Globus pallidus (tissue), 1 donor: ENCODE data around the gene LMO3.

Source experiments
- DNase-seq: peaks from one replicate; pipeline ENCODE4 v3.0.0-alpha.2; 2015; ENCODE audit warnings: low spot score

Gene LMO3

DNA sequence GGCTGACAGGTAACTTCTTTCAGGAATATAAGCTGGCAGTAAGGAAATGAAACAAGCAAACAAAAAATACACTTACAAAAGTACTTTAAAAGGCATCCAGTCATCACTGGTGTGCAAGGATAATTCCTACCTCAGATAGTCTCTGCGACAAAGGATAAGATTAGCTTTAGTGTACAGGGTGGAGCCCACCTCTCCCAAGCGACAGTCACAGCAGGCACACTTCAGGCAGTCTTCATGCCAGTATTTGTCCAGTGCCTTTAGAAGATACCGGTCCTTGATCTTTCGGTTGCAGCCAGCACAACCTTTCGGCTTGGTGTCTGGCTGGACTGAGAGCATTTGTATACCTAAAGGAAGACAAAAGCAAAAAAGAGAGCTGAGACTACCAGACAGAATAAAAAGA is 5.4 kb downstream of the LMO3 start:
- DNase-seq: no peak

DNA sequence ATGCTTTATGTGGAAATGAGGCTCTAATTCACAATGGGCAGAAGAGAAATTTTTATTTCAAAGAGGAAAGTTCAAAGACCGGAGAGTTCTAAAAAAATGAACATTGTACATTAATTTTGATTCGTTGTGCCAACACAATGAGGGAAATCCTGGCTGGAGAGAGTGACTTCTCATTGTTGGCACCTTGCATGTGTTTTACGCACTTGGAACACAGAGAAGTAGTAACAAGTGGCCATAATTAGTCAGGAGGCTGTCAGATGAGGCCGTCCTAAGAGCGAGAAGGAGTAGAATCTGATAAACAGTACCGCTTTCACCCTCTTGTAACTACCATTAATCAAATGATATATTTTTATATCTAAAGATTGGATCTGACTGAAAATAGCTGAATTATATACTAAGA is 6.9 kb downstream of the LMO3 start:
- DNase-seq: no peak

DNA sequence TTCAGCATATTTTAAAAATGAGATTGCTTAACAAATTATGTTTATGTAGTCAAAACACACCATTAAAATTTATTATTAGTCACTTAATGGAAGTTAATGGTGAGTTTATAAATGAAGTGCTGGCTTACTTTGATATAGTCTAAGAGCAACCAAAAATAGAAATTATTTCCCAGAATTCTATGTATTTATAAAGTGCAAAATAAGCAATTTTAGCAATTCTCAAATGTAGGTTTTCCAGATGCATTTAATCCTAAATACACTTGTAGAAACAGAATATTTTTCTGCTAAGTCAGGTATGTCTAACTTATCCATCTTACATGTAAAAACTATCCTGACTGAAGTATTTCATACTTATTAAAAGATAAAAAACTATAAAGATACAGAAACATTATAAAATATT is 11.2 kb downstream of the LMO3 start:
- DNase-seq: no peak

DNA sequence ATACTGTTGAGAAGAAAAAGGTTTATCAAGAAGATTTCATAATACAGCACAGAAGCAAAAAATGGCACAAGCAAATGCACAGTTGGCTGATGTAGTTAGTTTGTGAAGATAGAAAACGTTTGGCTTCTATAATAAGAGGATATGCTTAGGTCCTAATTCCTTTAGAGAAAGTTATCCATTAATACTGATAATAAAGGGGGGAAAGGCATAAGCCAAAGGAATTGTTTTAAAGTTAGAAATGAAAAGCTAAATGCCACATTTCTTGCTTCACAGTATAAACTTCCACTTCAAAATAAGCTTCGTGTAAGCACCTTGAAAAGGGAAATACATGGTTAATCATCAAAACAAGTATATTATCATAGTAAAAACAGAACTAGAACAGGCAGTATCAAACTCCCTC is 12.4 kb downstream of the LMO3 start:
- no peak for DNase-seq

DNA sequence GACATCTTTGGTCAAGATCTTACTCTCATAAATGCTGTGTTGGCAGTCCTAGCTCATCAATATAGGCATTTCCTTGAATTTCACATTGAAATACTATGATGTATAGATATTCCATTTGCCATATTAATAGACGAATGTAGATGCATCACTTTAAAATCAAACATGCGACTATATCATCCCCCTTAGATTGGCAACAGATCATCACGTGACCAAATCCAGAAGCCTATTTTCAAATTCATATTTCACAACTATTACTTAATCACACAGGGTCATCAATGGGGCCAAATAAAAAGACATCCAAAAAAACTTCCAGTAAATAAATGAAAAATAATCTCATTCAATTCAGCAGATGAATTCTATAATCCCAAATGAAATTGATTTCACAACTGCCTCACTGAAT is 15.3 kb downstream of the LMO3 start:
- no peak for DNase-seq

DNA sequence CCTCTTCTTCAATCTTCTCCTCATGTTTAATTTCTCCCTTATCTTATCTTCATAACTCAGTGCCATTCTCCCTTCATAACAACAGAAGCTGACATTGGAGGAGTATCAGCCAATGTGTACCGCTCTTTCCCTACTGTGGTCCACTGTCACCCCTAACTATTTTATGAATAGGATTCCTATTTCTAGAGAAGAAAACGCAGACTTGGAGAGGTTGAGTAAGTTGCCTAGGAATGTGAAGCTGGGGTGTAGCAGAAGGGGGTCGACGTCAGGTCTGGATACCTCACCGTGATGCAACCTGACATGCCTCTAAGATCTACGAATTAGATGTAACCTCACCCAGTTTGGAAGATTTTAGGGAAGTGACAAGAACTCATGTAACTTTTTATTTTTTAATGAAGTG is 17.1 kb downstream of the LMO3 start:
- DNase-seq: no peak

DNA sequence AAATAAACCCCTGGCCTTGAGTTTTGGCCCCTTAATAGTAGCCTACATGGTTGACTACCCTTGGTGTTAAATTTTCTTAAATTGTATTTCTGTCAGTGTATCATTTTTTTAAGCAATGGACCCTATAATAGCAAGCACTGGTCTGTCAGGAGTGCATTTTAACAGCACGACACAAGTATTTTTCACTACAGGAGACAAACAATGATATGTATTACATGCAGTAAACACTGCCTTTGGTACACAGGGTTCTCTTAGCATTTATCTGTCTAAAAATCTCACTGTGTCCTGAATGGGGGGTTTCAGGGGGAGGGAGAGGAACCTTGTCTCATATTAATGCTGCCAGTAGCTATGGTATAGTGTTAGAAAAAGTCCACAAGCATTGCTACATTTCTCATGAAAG is 18.4 kb downstream of the LMO3 start:
- no peak for DNase-seq

DNA sequence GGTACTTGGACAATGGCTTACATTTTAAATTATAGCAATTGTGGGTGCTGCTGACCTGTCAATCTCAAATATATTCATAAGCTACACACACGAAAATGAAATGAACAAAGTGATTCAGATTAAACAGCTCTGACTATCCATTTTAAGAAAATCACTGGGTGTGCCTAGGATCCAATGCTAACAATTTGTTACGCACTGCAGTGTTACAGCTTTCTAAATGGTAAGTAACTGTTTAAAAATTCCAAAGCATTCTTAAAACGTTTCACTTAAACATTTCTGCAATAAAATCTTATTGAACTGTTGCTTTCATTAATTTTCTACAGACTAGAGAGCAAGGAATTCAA is 18.9 kb downstream of the LMO3 start:
- DNase-seq: no peak

DNA sequence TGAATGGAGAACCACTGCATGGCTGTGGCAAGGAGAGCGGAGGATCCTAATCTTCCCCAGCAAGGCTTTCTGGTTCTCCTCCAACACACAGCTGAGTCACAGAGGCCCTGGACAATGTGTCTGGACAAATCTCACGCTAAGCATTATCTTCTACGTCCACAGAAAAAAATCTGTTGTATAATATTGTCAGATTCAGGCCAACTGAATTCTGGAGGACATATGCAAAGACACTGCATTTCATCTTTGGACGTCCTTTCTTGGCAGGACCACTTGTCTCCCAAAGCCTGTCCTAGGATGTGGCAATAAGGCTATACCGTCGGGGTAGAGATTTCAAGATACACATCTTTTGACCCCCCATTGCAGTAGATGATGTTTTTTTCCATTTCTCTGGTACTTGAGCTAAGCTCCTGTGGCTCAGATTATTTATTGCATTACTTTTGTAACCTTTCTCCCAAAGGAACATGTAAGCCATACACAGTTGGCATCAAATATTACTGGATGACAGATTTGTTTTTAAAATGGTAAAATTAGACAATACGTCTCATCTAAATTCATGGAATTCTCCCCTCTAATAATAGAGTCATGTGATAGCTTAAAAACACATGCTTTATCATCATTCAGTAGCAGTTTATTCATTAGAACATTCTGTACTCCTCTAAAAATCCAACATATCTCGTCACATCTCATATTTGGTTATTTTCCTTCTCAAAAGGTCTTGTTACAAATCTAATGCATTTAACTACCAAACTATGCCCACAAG is 19.4 kb downstream of the LMO3 start:
- DNase-seq: no peak

DNA sequence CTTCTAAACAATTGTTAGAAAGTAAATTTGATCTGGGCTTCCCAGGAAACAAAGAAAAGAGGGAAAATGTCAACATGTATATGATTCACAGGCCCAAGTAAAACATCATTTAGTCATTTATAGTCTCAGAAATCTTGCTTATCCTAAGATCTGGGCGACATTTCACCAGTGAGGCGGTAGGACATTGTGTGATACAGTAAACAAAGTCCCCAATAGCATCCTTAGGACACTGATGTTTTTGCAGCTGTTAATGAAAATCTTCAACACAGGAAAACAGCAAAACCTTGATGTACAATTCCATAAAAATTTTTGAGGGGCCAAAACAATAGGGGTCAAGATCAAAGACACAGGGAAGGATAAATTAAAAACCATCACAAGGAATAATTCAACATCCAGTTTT is 20.2 kb downstream of the LMO3 start:
- DNase-seq: no peak

DNA sequence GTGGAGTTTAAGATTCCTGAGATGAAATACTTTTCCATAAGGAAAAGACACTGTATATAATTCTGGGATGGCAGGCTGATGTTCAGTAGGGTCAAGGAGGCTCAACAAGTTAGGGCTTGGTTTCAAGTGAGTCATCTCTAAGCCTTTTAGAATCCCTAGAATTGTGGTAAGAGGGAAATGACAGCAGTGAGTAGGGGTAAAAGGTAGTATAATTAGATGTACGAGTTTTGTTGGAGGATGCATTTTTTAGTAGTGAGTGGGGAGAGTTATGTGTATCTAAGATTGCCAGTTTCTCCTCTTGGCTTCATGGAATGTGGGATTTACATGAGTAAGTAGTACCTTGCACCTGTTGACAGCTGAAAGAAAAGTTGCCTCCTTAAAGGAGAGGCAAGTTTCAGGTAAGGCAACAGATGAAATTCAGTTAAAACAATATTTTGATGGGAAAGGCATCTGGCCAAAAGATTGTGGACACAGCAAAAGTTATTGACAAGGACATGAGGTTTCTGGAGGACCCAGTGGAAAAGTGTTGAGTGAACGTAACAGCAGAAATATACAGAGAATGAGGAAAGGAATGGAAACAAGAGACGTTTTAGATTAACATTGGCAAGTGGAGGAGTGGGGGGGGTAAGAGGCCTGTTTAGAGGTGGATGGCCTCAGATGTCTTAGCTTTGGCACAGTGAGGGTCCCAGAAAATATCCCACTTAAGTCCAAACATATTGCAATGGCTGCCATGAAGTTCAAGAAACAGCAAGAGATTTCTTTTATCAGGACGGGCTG is 21.8 kb downstream of the LMO3 start:
- DNase-seq: no peak

DNA sequence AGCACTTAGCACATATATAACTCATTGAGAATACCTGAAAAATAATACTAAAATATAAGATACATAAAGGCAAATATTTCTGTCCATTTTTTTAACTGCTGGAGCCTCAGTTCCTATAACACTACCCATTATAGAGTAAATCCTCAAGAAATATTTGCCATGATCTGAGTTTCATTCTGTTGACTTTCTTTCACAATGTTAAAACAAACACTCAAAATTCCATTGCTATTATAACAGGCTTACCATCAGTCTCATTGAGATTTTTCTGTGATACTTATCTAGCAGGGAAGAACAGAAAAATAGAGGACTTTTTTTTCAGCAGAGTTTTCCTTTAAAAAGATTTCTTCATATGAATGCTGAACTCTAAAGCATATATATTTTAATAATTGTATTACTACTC is 24.5 kb downstream of the LMO3 start:
- no peak for DNase-seq

DNA sequence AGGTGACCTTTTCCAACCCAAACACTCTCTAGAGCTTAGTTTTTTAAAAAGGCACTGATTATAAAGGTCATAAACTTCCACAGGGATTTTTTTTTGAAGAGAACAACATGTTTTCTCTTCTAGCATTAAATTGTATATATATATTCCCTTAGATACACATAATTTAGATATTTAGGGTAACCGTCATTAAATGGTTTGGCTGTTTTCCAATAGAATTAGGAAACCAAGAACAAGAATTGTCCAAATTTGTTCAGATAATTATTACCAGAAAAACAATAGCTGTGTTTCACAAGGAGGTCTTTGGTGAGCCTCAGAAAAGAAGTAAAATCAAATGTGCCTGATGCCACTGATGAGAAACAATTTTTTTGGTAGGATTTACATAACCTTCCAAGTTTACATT is 26.9 kb downstream of the LMO3 start:
- DNase-seq: no peak

DNA sequence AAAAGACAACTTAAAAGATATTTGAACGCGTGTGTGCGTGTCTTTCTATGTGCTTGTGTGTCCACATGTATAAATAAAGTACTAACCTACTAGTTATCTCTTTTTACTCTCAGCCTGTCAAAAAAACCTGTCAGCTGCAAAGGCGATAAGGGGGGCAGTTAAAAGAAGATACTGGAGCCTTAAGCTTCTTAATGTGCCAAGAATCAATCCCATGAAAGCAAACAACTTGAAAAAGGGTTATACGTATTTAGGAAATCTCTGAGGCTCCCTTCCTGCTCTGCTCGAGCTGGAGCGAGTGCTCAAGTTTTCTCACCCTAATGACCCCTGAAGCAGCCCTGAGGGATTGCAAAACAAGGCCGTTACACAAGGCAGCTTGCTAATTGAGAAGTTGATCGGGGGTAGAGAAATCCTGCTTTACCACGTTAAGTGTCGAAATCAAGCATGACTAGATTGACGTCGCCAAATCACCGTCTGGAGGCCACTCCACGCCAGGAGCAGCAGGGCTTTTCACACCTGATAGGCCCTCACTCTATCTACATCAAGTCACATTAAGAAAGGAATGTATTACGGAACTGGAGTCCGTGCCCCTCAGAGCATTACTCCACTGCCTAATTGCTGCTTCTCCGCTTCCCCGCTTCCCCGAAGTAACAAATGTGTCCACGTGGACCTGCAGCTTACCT is 32.4 kb downstream of the LMO3 start:
- DNase-seq: no peak

DNA sequence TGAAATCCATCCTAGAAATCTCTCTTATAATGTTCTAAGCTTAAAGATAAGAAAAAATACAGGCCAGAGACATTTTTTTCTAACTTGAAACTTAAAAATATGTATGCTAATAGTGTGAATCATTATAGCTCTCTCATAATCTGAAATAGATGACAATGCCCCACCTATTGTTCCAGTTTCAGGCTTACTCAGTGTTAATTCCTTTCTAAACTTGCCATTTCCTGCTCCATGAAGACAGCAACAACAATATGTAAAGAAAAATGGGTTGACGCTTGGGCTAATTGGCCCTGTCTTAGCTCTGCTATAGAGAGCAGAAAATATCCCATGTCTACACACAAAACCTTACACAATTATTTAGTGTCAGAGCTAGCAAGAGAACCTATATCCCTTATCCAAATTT is 37.1 kb downstream of the LMO3 start:
- no peak for DNase-seq

DNA sequence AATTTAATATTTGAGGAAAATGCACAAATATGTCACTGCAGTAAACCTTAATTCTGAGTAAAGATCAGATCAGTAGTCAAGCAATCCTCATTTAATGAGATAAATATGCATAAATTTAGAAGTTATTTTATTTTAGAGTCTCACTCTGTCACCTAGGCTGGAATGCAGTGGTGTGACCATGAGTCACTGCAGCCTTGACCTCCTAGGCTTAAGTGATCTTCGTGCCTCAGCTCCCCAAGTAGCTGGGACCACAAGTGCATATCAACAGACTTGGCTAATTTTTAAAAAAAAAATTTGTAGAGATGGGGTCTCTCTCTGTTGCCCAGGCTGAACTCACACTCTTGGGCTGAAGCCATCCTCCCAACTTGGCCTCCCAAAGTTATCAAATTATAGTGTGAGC is 41.3 kb downstream of the LMO3 start:
- DNase-seq: no peak

DNA sequence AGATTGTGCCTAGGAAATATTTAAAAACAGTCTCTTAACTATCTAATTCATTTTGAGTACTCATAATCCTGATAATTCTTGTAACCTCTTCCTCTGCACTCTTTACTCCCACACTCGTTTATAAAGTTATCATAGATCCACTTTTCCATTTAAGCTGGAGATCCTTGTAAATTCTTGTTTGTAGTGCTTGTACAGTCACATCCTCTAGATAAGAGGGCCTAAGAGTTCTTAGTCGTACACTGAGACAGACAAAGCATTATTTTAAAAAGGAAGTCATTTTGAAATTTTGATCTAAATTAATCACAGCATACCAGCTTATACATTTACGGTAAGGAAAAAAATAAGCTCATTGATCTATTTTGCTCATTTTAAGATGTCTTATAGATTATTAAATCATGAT is 42.5 kb downstream of the LMO3 start:
- no peak for DNase-seq

DNA sequence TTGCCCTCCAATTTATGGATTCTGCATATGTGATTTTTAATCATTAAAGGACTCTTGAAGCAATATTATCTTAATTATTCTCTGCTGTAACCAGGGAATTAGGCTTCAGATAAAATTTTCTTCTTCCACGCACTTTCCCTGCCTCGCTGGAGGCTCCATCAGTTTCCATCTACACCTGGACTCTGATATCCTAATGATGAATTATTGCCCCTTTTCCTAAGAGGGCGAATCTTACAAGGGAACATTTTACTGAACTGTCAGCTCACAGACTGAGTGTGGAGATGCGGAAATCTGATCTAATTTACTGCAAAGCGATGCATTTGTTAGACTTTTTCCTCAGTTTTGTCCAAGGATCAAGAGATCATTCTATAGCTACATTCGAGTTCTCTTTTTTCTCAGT is 43.0 kb downstream of the LMO3 start:
- no peak for DNase-seq

DNA sequence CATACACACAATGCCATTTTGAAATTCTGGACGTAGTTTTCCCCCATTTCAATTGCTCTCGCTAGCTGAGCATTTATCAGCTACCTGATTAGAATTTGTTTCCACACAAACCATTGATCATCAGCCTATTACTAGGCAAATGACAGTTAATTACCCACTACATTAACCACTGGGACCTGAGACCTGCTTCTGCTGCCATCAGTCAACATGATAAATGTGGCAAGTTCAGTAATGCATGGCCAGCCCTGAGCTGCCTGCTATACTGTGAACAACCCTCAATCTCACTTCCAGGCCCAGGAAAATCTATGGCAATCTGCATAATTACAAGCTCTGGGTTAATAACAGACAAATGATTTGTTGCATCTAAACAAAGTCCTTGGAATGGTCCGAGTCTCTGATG is 43.5 kb downstream of the LMO3 start:
- no peak for DNase-seq

DNA sequence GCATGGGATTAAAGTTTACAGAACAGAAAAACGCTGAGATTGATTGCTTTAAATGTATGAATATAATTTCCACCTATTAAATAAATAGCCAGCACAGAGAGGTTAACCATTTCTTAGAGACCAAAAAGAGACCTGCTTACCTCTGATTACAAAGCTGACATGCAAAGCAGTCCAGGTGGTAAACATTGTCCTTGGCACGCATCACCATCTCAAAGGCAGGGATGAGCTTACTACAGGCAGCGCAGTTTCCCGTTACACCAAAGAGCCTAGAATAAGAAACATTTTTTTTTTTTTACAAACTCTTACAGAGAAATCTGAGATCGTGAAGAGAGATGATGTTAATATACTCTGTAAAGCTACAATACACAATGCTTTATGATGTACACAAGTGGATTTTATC is 45.7 kb downstream of the LMO3 start:
- no peak for DNase-seq

DNA sequence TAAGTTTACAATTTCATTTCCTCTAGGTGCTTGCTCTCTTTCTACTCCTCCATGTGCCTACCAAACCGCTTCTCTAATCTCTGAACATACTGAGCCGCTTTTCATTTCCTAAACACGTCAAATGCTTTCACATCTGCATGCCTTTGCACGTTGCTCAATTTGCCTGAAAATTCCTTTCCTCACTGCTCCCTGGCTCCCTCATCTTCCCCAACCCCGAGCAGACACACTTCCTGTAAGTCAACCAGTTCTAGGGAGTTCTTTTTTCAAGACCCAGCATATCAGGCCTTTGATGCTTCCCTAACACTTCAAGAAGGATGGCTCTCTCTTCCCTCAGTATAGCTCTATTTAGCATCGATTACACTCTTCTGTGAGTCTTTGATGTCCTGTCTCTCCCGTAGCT is 50.3 kb downstream of the LMO3 start:
- DNase-seq: no peak

DNA sequence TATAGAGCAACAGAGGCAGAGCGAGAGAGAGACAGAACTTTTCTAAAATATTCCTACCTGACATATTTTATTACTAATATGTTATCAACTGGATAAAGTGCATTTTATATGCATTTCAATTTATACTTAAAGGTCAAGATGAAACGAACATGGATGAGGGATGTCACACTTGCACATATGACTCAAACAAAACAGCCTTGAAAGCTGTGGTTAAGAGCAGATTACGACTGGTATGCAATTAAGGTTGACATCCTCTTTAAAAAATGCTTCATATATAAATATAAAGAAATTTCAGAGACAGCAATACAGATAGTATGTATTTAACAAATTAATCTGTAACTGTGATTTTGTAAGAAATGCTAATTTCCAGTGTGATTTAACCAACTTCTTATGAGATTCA is 52.5 kb downstream of the LMO3 start:
- no peak for DNase-seq

DNA sequence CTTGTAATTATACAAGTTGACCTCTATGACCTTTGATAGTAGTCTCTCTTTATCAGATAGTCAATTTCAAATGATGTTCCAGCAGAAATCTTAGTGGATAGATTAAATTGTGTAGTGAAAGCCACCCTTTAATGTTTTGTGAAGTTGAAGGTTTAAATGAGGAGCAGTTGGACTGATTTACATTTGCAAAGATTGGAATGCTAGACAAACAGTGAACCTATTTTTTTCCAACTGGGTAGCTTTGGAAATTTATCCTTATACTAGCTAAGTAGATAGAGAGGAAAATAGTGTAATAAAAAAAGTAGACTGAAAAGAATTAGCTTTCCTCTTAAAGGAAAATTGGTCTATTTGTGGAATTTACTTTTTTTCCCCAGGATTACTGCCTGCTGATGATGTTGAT is 53.7 kb downstream of the LMO3 start:
- DNase-seq: no peak
